Right cardiac atrium (tissue), 5 donors: ENCODE measurements around the gene INTS2. TPM values are rescaled to one million over a fixed set of nuclear protein-coding genes. Genes with fewer than 3 reads are reported as not detected.
"Not testable (repeated sequence)": the region's sequence is repeated elsewhere in the genome, so short reads cannot be mapped to it uniquely, and the experiment has no call there.

ENCODE experiments used
- ATAC-seq, 2 donors: fragments of 200-7000 bp; cut with Tn5 transposase; one replicate each; pipeline versions ENCODE4 v1.8.0 to v1.9.1; 2020; ENCODE audit warnings: moderate library complexity in 2 of 2, mild to moderate bottlenecking in 1 of 2
- DNase-seq, 3 donors: peaks; one replicate each; pipeline ENCODE4 v3.0.0-alpha.2; 2020
- H3K27ac ChIP-seq: one replicate; pipeline ENCODE4 v1.5.1; 2013; ENCODE audit warnings: mild to moderate bottlenecking, low read length, control low read depth, moderate library complexity
- H3K27me3 ChIP-seq: one replicate; pipeline ENCODE4 v1.6.1; 2013; ENCODE audit not compliant: control insufficient read depth, insufficient read depth
- H3K4me1 ChIP-seq: one replicate; pipeline ENCODE4 v1.6.1; 2013; ENCODE audit warnings: low read length; ENCODE audit not compliant: control insufficient read depth, insufficient read depth
- H3K4me3 ChIP-seq: one replicate; pipeline ENCODE4 v1.5.1; 2013; ENCODE audit warnings: low read length, control low read depth
- H3K9me3 ChIP-seq: one replicate; pipeline ENCODE4 v1.6.1; 2013; ENCODE audit warnings: low read length; ENCODE audit not compliant: control insufficient read depth
- WGBS: extraction: QIAGEN DNeasy Blood & Tissue Kit; methylation state at CpG from one replicate; pipeline ENCODE4 v1.1.7; 2013; 5-methylcytosine and 5-hydroxymethylcytosine counted together
- intact Hi-C, 4 donors: fragments of 100-400 bp; cut with DNase I; formaldehyde crosslinking; loops; one replicate each; pipeline versions ENCODE4 v1.11.0 to v1.14.0; 2022 to 2023
- polyA plus RNA-seq: library from polyadenylated mRNA; stranded (reverse); fragments of 200-250 nt; gene quantifications from one replicate; pipeline ENCODE4 v1.2.3, GENCODE V29; 2013
- total RNA-seq, 4 donors: library from RNA; stranded (reverse); fragmentation: NEBNext Ultra II Directional; extraction: Animal tissue kit (Norgen Biotek cat#: 25700); gene quantifications; one replicate each; pipeline ENCODE4 v1.2.1, GENCODE V29; 2021
- donor health status: healthy with polysubstance abuse.
- donor health status: DM: no; HTN: yes; CAD: no.
- donor health status: DM: no; HTN: no; CAD: no.
- donor health status: DM: no; HTN: yes; CAD: no; lungs with severe emphysema.
- donor health status: DM: yes; HTN: yes; CAD: no.

The INTS2 gene
- total and polyA plus RNA-seq, 5 donors = 2.8 to 11.6 (median 10.2) TPM

DNA sequence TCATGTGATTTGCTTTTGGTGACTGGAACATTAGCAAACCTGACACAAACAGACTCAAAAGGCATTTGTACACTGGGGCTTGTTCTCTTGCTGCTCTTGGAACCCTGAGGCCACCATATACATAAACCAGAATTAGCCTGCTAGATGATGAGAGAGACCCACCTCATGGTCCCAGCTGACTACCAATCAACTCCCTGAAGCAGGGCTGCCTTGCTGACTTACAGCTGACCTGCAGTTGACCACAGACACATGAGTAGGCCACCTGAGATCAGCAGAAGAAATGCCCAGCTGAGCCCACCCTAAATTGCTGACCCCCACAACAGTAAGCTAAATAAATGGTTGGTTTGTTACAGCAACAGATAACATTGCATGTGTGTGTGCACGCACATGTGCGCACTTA is 93.2 kb downstream of the INTS2 start:
- WGBS = over 99% methylated on average over 2 of the region's 2 CpGs
- DNase-seq (no peak), ATAC-seq (no peak)
- no peaks in the 10 kb centered on the region for H3K27me3 ChIP-seq
- H3K4me1 ChIP-seq = no peaks in the 10 kb centered on the region
- H3K4me3 ChIP-seq = no peak overlapping the region
- H3K9me3 ChIP-seq = no peaks in the 10 kb centered on the region
- intact Hi-C loops = loop anchor here in 1 of 4 donors (10.0 kb wide), 1 partner anchor 420 kb away; no protein-coding TSS in a partner anchor
- H3K27ac ChIP-seq = no peak overlapping the region

DNA sequence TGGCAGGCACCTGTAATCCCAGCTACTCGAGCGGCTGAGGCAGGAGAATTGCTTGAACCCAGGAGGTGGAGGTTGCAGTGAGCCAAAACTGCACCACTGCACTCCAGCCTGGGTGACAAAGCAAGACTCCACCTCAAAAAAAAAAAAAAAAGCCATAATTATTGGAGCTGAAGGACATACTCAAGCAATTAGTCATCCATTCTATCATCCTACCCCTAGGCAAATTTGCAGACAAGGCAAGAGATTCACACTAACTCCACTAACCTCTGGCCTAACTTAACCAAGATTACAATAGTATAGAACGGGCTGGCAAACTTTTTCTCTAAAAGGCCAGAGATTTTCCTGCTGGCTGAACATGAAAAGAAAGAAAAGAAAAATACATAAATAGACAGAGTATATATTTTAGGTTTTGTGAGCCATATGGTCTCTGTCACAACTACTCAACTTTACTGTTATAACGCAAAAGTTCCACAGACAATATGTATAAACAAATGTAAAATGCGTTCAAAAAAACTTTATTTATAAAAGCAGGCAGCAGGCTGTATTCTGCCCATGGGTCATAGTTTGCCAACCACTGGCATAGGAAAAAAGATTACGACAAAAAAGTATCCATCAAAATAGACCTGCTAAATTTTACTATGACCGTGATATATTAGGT is 94.1 kb downstream of the INTS2 start:
- Histone ChIP-seq H3K27ac (no peak overlapping the region), H3K27me3 (no peaks in the 10 kb centered on the region), H3K9me3 (no peaks in the 10 kb centered on the region), H3K4me3 (no peak overlapping the region), H3K4me1 (no peaks in the 10 kb centered on the region)
- intact Hi-C loops = loop anchor here in 1 of 4 donors (10.0 kb wide), 1 partner anchor 419 kb away; no protein-coding TSS in a partner anchor
- DNase-seq (no peak), ATAC-seq (no peak)
- 95% methylated on average over 7 of the region's 7 CpGs for WGBS

DNA sequence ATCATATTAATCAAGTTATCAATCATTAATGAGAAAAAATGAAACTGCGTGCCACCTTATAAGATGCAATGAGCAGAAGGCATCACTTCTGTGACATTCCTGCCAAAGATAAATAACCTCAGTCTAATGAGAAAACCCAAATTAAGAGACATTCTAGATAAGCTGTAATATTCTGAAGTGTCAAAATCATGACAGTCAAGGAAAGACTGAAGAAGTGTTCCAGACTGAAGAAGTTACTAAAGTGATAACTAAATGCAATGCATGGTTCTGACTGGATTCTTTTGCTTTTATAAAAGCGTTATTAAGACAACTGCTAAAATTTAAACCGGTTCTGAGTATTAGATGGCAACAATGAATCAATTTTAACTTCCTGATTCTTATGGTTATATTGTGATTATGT is 95.3 kb downstream of the INTS2 start:
- H3K27me3 ChIP-seq = no peaks in the 10 kb centered on the region
- H3K4me1 ChIP-seq = no peaks in the 10 kb centered on the region
- DNase-seq (no peak), ATAC-seq (no peak)
- no peak overlapping the region for H3K27ac ChIP-seq
- 88% methylated on average over 3 of the region's 3 CpGs for whole genome bisulfite sequencing
- intact Hi-C loops = loop anchor here in 1 of 4 donors (10.0 kb wide), 1 partner anchor 418 kb away; no protein-coding TSS in a partner anchor
- H3K9me3 ChIP-seq = no peaks in the 10 kb centered on the region
- H3K4me3 ChIP-seq = no peak overlapping the region

DNA sequence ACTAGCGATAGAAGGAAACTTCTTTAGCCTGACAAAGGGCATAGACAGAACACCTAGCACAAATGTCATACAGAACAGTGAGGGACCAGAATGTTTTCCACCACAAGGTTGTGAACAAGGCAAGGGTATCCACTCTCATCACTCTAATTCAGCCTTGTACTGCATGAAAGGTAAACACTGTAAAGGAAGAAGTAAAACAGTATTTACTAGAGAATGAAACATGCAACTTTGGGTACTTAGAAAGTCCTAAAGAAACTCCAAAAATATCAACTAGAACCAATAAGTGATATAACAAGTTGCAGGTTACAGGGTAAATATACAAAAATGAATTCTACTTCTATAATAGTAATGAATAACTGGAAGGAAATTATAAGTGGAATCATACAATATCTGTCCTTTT is 96.7 kb downstream of the INTS2 start:
- H3K27ac ChIP-seq = no peak overlapping the region
- H3K4me1 ChIP-seq = no peaks in the 10 kb centered on the region
- no peaks in the 10 kb centered on the region for H3K9me3 ChIP-seq
- no peak overlapping the region for H3K4me3 ChIP-seq
- ATAC-seq (no peak), DNase-seq (no peak)
- 100% methylated on average over 1 of the region's 1 CpG for WGBS
- H3K27me3 ChIP-seq = no peaks in the 10 kb centered on the region
- intact Hi-C loops = loop anchor here in 1 of 4 donors (10.0 kb wide), 1 partner anchor 416 kb away; no protein-coding TSS in a partner anchor

DNA sequence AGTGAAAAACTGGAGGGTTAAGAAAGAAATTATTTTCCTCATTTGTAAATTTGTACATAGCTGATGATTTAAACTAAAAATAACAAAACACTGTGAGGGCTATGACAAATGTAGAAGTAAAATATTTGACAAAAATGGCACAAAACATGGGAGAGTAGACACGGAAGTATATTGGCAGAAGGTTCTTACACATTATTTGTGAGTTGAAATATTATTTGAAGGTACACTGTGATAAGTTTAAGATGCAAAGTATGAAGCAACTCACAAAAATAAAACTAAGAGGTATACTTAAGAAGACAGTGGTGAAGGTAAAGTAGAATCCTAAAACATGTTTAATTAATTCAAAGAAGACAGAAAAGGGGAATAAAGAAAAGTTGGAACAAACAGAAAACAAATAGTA is 99.1 kb downstream of the INTS2 start:
- no peak for ATAC-seq
- H3K27me3 ChIP-seq = no peaks in the 10 kb centered on the region
- intact Hi-C loops = no loop called here
- no peak overlapping the region for H3K27ac ChIP-seq
- H3K4me1 ChIP-seq = no peaks in the 10 kb centered on the region
- no peak overlapping the region for H3K4me3 ChIP-seq
- DNase-seq = no peak
- no peaks in the 10 kb centered on the region for H3K9me3 ChIP-seq
- 95% methylated on average over 1 of the region's 1 CpG for WGBS

DNA sequence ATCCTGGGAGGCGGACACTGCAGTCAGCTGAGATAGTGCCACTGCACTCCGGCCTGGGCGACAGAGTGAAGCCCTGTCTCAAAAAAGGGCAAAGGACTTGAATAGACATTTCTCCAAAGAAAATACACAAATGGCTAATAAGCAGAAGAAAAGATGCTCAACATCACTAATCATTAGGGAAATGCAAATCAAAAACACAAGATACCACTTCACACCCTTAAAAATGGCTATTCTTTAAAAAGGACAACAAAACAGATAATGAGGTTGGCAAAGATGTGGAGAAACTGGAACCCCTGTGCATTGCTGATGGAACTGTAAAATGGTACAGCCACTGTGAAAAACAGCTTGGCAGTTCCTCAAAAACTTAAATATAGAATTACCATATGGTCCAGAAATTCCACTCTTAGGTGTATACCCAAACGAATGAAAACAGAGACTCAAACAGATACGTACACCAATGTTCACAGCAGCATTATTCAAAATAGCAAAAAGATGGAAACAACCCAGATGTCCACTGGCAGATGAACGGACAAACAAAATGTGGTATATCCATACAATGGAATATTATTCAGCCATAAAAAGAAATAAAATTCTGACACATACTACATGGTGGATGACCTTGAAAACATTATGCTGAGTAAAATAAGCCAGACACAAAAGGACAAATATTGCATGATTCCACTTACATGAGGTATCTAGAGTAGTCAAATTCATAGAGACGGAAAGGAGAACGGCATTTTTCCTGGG is 100.0 kb downstream of the INTS2 start:
- ATAC-seq (no peak), DNase-seq (no peak)
- 97% methylated on average over 8 of the region's 8 CpGs for WGBS
- intact Hi-C loops = no loop called here
- H3K9me3 ChIP-seq = no peaks in the 10 kb centered on the region
- no peak overlapping the region for H3K4me3 ChIP-seq
- no peaks in the 10 kb centered on the region for H3K4me1 ChIP-seq
- H3K27ac ChIP-seq = no peak overlapping the region
- H3K27me3 ChIP-seq = no peaks in the 10 kb centered on the region

DNA sequence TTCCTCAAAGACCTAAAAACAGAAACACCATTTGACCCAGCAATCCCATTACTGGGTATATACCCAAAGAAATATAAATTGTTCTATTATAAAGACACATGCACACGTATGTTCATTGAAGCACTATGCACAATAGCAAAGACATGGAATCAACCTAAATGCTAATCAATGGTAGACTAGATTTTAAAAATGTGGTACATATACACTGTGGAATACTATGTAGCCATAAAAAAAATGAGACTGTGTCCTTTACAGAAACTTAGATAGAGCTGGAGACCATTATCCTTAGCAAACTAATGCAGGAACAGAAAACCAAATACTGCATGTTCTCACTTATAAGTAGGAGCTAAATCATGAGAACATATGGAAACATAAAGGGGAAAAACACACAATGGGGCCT is 100.9 kb downstream of the INTS2 start:
- H3K27me3 ChIP-seq, H3K9me3 ChIP-seq, DNase-seq, H3K27ac ChIP-seq, intact Hi-C loops, ATAC-seq, H3K4me3 ChIP-seq, H3K4me1 ChIP-seq: not testable (repeated sequence)
- 99% methylated on average over 1 of the region's 1 CpG for WGBS

DNA sequence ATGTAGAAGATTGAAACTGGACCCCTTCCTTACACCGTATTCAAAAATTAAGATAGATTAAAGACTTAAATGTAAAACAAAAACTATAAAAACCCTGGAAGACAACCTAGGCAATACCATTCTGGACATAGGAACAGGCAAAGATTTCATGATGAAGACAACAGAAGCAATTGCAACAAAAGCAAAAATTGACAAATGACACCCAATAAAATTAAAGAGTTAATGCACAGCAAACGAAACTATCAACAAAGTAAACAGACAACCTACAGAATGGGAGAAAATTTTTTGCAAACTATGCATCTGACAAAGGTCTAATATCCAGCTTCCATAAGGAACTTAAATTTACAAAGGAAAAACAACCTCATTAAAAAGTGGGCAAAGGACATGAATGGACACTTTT is 101.6 kb downstream of the INTS2 start:
- H3K27me3 ChIP-seq, intact Hi-C loops: not testable (repeated sequence)
- WGBS = 94% methylated on average over 2 of the region's 2 CpGs

DNA sequence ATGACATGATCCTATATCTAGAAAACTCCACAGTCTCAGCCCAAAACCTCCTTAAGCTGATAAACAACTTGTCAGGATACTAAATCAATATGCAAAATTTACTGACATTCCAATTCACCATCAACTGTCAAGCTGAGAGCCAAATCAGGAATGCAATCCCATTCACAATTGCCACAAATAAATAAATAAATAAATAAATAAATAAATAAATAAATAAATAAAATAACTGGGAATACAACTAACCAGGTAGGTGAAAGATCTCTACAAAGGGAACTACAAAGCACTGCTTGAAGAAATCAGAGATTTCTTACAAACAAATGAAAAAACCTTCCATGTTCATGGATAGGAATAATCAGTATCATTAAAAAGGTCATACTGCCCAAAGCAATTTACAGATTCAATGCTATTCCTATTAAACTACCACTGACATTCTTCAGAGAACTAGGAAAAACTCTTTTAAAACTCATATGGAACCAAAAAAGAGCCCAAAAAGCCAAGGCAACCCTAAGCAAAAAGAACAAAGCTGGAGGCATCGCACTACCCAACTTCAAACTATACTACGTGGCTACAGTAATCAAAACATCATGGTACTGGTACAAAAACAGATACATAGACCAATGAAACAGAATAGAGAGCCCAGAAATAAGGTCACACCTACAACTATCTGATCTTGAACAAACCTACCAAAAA is 102.2 kb downstream of the INTS2 start:
- Histone ChIP-seq H3K9me3 (no peaks in the 10 kb centered on the region), H3K4me3 (no peak overlapping the region), H3K27ac (no peak overlapping the region), H3K27me3 (no peaks in the 10 kb centered on the region), H3K4me1 (no peaks in the 10 kb centered on the region)
- ATAC-seq (no peak), DNase-seq (no peak)
- over 99% methylated on average over 2 of the region's 2 CpGs for WGBS
- intact Hi-C loops = no loop called here

More for the DNA sequence above, 101.6 kb downstream of the INTS2 start:
- DNase-seq, ATAC-seq, H3K4me3 ChIP-seq, H3K27ac ChIP-seq, H3K4me1 ChIP-seq, H3K9me3 ChIP-seq: not testable (repeated sequence)

DNA sequence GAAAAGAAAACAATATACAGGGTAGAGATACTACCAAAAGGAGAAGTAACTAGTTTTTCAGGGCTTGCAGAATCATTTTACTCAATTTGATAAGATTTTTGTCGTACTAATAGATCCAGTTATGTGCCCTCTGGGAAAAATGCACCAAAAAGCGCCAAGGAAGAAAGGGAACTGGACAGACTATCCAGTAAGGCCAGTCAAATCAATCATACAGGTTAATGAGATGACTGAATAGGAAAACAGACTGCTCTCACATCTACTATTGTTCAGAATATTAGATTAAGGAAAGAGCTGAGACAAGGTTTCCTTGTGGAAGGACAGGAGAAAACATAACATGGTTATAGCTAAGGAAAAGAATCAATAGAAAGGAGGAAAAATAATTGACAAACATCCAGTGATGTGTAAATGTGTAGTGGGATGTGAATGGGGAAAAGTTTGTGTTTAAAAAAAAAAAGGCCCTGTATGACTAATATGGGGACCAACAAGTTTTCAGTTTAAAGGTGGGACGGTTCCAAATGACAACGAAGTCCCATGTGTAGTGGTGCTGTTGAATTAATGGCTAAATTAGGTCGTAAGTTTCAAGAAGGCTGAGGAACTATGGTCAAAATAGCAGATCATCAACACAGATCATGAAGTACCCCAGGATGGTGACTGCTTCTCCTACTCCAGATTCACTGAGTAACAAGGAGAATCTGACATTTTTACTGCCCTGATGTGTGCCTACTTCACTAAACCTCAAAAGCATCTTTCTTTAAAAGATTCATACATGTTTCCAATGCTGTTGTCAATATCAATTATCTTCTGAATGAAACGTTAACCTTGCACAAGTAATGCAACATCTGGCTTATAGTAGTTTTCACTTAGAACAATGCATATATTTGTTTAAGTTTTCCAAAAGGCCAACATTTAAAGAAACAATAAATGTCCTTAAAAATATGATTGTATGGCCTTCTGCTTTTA is 105.2 kb downstream of the INTS2 start:
- Histone ChIP-seq H3K4me3 (no peak overlapping the region), H3K9me3 (no peaks in the 10 kb centered on the region), H3K27me3 (no peaks in the 10 kb centered on the region), H3K4me1 (no peaks in the 10 kb centered on the region), H3K27ac (no peak overlapping the region)
- WGBS = 70% methylated on average over 6 of the region's 6 CpGs
- intact Hi-C loops = no loop called here
- ATAC-seq (no peak), DNase-seq (no peak)
